Raji (cell line): ENCODE results near the gene LYZL4.

Experiments used
- POLR2A ChIP-seq: IDR thresholded peaks from 2 replicates; pipeline ENCODE4 v1.6.1; 2011; ENCODE audit warnings: low read depth, low read length, control low read depth; ENCODE audit not compliant: insufficient read depth

Gene LYZL4

DNA sequence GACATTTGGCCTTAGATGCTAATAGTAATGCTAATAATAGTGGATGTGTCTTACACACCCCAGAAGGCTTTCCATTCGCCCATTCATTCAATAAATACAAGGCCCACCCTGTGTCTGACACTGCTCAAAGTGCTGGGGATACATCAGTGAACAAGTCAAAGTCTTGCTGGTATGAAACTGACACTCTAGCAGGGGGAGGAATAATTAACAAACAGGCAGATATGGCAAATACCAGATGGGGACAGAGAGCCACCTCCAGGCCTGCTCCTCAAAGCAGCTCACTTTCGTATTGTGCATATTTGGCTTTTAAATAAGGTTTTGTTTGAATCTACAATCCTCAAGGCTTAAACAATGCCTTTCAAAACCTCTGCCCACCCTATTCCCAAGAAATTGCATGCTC lies 28.3 kb upstream of the LYZL4 start:
- TF ChIP-seq POLR2A: no peak

GRCh38 chr3:42438193-42438592 lies 27.8 kb upstream of the LYZL4 start:
- TF ChIP-seq POLR2A: no peak

DNA sequence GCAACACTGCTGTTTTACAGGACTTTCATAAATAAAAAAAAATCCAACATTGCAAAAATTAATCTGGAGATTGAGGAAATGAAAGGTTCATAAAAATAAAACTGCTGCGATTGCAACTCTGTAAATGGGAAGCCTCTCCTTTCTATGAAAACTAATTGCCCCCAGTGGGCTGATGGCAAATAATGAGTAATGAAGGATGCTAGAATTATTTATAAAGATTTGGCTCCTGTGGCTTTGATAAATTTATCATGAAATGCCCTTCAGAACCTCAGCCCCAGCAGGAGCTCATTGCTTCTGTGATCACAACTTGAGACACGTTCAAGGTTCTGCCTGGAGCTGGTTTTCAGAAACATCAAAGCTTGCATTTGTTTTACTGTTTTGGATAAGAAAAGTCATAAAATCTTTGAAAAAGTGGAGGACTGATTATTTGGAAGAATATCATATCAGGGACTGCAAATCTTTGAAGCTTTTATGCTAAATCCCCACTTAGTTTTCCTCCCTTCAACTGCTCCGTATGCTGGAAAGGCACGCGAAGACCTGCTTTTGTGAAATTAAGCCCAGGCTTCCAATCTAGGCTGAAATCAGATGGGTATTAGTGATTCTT lies 24.5 kb upstream of the LYZL4 start:
- TF ChIP-seq POLR2A: no peak

DNA sequence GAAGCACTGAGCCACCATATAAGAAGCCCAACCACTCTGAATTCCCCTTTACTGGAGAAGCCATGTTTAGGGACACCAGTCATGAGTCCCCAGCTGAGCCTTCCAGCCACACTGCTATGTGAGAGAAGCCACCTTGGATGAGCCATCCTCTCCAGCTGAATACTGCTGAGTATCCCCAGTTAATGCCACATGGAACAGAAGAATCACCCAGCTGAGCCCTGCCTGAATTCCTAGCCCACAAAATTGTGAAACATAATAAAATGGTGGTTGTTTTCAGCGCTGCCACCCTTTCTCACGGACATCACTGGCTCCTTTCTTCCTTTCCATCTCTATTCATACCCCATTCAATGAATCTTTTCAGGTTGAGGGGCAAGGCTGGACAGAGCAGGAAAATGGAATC lies 22.1 kb upstream of the LYZL4 start:
- TF ChIP-seq POLR2A: no peak

GRCh38 chr3:42430781-42431532 lies 20.5 kb upstream of the LYZL4 start:
- no peak for TF ChIP-seq POLR2A

GRCh38 chr3:42428830-42429229 lies 18.4 kb upstream of the LYZL4 start:
- no peak for TF ChIP-seq POLR2A

DNA sequence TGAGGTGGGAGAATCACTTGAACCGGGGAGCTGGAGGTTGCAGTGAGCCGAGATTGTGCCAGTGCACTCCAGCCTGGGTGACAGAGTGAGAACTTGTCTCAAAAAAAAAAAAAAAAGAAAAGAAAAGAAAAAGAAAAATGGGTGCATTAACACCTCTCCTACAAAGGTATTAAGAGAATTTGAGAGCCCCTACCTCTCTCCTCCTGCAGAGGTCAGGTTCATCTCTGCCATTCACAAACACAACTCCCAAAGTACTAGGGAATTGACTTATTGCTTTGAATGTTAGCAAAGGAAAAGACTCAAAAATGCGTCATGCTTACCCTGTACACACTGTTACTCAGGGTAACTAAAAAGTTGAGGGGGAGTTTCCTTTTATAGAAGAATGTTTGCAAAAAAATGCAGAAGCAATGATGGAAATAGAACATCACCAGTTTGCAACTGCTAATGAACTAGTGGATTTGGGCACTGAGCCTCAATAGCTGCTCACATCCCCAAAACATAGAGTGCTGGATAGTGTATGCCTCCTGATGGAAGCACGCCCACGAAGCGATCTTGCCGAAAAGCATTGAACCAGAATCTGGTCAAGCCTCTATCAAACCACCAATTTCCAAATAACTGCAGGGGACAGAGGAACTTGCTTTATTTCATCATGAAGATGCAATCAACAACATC lies 15.5 kb upstream of the LYZL4 start:
- TF ChIP-seq POLR2A: no peak

DNA sequence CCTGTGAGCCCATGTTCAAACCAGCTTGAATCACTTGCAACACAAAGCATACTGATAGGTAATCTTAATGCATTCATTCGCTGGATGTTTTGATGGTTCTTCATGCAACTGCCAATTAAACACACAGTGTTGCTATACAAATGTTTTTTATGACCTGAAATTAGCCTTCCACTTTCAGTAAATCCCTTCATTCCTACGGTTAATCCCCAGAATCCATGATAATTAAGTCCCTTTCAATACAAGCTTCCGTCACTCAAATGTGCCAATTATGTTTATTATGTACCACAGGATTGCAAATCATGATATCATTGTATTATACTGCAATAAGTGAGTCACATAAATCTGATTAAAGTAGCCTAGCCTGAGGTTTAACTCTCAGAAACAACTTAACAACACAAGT lies 14.5 kb upstream of the LYZL4 start:
- no peak for TF ChIP-seq POLR2A

DNA sequence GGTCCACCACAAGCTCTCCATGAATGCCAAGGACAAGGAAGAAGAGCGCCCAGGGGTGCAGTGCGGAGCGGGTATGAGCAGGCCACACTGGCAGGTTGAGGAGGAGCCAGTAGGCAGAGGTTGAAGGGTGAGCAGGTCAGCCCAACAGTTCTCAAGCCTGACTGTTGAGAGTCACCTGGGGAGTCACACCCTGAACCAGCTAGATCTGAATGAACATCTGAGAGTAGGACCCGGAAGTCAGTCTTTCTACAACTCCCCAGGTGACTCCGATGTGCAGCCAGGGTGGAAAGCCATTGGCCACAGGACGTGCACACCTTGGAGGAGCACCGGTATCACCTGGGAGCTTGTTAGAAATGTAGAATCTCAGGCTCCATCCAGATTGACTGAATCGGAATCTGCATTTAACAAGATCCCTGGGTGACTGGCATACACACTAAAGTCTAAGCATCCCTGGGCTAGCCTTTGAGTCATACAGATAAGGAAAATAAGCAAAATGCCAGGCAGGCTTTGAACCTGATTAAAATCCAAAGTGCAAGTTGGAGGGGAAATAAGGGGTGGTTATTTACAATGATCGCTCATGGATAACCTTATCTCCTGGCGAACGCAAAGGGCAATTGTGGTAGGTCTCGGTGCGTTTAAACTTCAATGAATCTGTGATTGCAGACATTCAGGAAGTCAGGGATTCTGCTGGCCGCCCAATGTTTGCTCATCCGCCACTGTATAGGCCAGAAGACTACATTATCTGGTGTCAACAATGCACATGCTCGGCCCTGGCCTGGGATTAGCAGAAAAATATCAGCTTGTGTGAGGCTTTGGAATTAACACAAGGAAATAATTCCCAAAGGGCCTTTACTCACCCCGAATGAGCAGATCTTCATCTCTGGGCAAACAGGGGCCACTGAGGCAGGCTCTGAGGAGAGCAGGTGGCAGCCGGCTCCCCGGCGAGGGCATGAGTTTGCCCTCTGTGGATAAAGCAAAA lies 11.7 kb upstream of the LYZL4 start:
- no peak for TF ChIP-seq POLR2A

GRCh38 chr3:42419563-42419962 lies 9.2 kb upstream of the LYZL4 start:
- TF ChIP-seq POLR2A: no peak

GRCh38 chr3:42412526-42413155 lies 2.2 kb upstream of the LYZL4 start:
- TF ChIP-seq POLR2A: no peak

DNA sequence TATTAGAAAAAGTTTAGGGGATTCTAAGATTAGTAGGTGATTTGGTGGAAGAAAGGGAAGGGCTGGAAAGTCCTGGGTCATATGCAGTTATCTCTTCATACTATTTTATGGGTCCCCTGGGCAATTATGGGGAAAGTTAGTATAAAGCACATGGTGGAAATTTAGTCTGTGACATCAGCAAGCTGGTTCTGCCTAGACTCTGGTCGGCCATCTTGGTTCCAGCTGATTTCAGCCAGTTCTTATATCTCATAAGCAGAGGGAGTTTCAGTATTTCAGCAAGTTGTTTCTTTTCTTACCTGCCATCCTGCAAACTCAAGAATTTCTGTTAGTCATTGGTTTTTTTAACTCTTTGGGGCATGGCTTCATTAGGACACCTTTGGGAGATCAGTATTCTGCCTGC lies 1.0 kb upstream of the LYZL4 start:
- TF ChIP-seq POLR2A: no peak

- no peak for TF ChIP-seq POLR2A
Measured at GRCh38 chr3:42408156-42408555, 2.3 kb downstream of the LYZL4 start.

GRCh38 chr3:42406727-42407450 lies 3.5 kb downstream of the LYZL4 start:
- TF ChIP-seq POLR2A: no peak
